ENCODE data around the gene FBXO41.

DNA sequence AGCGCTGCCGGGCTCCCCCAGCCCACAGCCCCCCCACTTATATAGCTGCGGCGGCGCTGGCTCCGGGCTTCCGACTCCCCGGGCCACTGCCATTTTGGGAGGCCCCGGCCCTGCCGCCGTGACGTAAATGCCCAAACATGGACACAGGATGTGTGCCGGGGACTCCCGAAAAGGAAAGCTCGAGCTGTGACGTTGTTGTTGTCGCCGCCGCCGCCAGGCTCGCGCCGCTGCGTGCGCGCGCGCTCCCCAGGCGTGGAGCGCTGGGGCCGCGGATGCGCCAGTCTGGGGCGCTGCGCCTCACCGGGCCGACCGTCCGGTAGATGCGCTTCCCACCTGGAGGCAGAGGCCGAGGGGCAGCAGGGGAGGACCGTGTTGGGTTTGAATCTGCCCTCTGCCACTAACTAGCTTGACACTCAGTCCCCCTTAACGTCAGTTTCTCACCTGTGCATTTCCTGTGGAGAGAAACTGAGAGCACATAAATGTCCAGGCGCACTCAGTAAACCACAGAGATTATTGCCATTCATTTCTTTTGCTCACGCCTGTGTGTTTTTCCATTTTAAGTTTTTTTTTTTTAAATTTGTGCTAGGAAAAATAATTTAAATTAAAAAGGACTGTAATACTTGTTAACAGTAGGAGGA is 9.4 kb upstream of the FBXO41 start, which contains the start of gene EGR4:
- TF ChIP-seq, protein P1, sequence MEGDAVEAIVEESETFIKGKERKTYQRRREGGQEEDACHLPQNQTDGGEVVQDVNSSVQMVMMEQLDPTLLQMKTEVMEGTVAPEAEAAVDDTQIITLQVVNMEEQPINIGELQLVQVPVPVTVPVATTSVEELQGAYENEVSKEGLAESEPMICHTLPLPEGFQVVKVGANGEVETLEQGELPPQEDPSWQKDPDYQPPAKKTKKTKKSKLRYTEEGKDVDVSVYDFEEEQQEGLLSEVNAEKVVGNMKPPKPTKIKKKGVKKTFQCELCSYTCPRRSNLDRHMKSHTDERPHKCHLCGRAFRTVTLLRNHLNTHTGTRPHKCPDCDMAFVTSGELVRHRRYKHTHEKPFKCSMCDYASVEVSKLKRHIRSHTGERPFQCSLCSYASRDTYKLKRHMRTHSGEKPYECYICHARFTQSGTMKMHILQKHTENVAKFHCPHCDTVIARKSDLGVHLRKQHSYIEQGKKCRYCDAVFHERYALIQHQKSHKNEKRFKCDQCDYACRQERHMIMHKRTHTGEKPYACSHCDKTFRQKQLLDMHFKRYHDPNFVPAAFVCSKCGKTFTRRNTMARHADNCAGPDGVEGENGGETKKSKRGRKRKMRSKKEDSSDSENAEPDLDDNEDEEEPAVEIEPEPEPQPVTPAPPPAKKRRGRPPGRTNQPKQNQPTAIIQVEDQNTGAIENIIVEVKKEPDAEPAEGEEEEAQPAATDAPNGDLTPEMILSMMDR (IDR thresholded peaks at IDR 0.05): no peak
- no peak for TF ChIP-seq POLR2A (IDR thresholded peaks at IDR 0.05)
